Spleen (tissue), 7 donors: ENCODE data around the gene TXLNG.
"Not testable (repeated sequence)": the region's sequence is repeated elsewhere in the genome, so short reads cannot be mapped to it uniquely, and the experiment has no call there.

Experiments
- CTCF ChIP-seq, 11 experiments: fragments of 200-600 bp in 7 of 11; fragments of 450-650 bp in 4 of 11; sonication (generic) in 4 of 11; IDR thresholded peaks in 8 of 11; conservative IDR thresholded peaks in 3 of 11; 1 replicate in 7 of 11; 2 replicates in 4 of 11; pipeline versions ENCODE4 v1.4.0 to v1.8.0; 2016 to 2021; ENCODE audit warnings: antibody characterized with exemption in 11 of 11, inconsistent platforms in 4 of 11, mild to moderate bottlenecking in 1 of 11
- POLR2A ChIP-seq, 3 donors: fragments of 450-650 bp; IDR thresholded peaks; one replicate each; pipeline ENCODE4 v1.5.1; 2017; ENCODE audit warnings: antibody characterized with exemption in 3 of 3, mild to moderate bottlenecking in 1 of 3
- POLR2AphosphoS5 ChIP-seq, 3 donors: sonication (generic); formaldehyde crosslinking; IDR thresholded peaks; one replicate each; pipeline ENCODE4 v1.5.1; 2017; ENCODE audit warnings: antibody characterized with exemption in 3 of 3
- donor health status: DM: no; HTN: no; CAD: no; lungs with moderate emphysema.
- donor health status: DM: no; HTN: no; CAD: no.
- donor health status: DM: no; HTN: no; CAD: no.

- not testable (repeated sequence) for TF ChIP-seq POLR2A (IDR thresholded peaks at IDR 0.05); CTCF (IDR thresholded peaks at IDR 0.05 in 8 of 11, conservative IDR thresholded peaks at IDR 0.05 in 3 of 11); POLR2AphosphoS5 (IDR thresholded peaks at IDR 0.05)
These were observed 24.8 kb upstream of the TXLNG start for GRCh38 chrX:16761500-16761899.
